Measurements from ENCODE around the gene BCL2L14. TPM values are rescaled to one million over a fixed set of nuclear protein-coding genes. Genes with fewer than 3 reads are reported as not detected.

The BCL2L14 gene
- total and polyA plus RNA-seq, 2 of the 4 experiments (the other 2 are of a cell fraction), result not detected

DNA sequence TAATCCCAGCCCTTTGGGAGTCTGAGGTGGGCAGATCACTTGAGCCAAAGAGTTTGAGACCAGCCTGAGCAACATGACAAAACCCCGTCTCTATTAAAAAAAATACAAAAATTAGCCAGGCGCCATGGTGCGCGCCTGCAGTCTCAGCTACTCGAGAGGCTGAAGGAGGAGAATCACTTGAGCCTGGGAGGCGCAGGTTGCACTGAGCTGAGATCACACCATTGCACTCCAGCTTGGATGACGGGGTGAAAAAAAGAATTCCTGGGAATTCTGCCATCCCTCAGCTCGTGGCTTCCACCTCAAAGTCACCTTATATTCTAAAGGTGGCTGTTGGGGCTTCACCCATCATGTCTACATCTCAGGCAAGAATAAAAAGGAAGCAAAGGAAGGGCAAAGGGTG lies 12.9 kb downstream of the BCL2L14 start:
- Histone ChIP-seq H3K4me2 (ENCODE audit: low read depth, low read length) (no peak overlapping the region), H3K4me1 (ENCODE audit: control insufficient read depth, insufficient read depth, low read length) (peaks cover 3% of the 10 kb centered on the region), H3K4ac (ENCODE audit: low read depth, low read length) (no peak overlapping the region), H4K20me1 (ENCODE audit: insufficient read depth, low read length) (no peaks in the 10 kb centered on the region), H3K9ac (ENCODE audit: low read depth, low read length) (no peak overlapping the region), H2AK5ac (ENCODE audit: low read depth, low read length) (no peak overlapping the region), H2BK5ac (ENCODE audit: low read depth, low read length, poor library complexity, severe bottlenecking) (no peak overlapping the region), H2BK120ac (ENCODE audit: low read depth, low read length) (no peak overlapping the region), H2BK15ac (ENCODE audit: low read depth, low read length) (no peak overlapping the region), H2AFZ (replicated peaks; ENCODE audit: low read length, poor library complexity) (no peak overlapping the region), H3K18ac (ENCODE audit: low read depth, low read length) (no peak overlapping the region), H3K36me3 (ENCODE audit: control insufficient read depth, insufficient read depth, low read length) (no peaks in the 10 kb centered on the region), H3K9me3 (ENCODE audit: control insufficient read depth, insufficient read depth, low read length) (no peaks in the 10 kb centered on the region), H3K9me1 (ENCODE audit: insufficient read depth, low read length) (no peaks in the 10 kb centered on the region), H3K79me1 (ENCODE audit: low read depth in 1 of 2, low read length in 2 of 2) (no peaks in the 10 kb centered on the region), H4K91ac (ENCODE audit: insufficient read depth, low read depth, low read length) (no peak overlapping the region), H3K4me3 (ENCODE audit: insufficient read depth, low read depth, low read length) (no peak overlapping the region), H3K14ac (replicated peaks; ENCODE audit: low read depth, low read length) (no peak overlapping the region), H2AK9ac (replicated peaks; ENCODE audit: low read depth, low read length, poor library complexity) (no peak overlapping the region), H3K27ac (ENCODE audit: insufficient read depth, low read length) (no peak overlapping the region), H3K27me3 (ENCODE audit: control insufficient read depth, insufficient read depth, low read length) (no peaks in the 10 kb centered on the region), H2BK20ac (ENCODE audit: low read depth, low read length) (no peak overlapping the region), H4K8ac (ENCODE audit: low read depth in 2 of 2, low read length in 2 of 2) (no peak overlapping the region), H3K56ac (ENCODE audit: extremely low read depth, insufficient read depth, low read length) (no peak overlapping the region), H3K23ac (ENCODE audit: low read depth, low read length) (no peak overlapping the region), H4K5ac (ENCODE audit: low read depth, low read length) (no peak overlapping the region)
- in situ Hi-C loops (cut with MboI; ENCODE audit: low sequenced_read_pairs) (loop anchor here (10.0 kb wide), 1 partner anchor 251 kb away; no protein-coding TSS in a partner anchor), dilution Hi-C loops (cut with HindIII; ENCODE audit: low sequenced_read_pairs, unreplicated experiment) (no loop called here), intact Hi-C loops (cut with micrococcal nuclease) (loop anchor here (5.0 kb wide), 1 partner anchor 184 kb away; the partner anchor contains the start of gene LRP6)
- TF ChIP-seq, protein P1, sequence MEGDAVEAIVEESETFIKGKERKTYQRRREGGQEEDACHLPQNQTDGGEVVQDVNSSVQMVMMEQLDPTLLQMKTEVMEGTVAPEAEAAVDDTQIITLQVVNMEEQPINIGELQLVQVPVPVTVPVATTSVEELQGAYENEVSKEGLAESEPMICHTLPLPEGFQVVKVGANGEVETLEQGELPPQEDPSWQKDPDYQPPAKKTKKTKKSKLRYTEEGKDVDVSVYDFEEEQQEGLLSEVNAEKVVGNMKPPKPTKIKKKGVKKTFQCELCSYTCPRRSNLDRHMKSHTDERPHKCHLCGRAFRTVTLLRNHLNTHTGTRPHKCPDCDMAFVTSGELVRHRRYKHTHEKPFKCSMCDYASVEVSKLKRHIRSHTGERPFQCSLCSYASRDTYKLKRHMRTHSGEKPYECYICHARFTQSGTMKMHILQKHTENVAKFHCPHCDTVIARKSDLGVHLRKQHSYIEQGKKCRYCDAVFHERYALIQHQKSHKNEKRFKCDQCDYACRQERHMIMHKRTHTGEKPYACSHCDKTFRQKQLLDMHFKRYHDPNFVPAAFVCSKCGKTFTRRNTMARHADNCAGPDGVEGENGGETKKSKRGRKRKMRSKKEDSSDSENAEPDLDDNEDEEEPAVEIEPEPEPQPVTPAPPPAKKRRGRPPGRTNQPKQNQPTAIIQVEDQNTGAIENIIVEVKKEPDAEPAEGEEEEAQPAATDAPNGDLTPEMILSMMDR (conservative IDR thresholded peaks at IDR 0.05; ENCODE audit: low read depth, low read length), result no peak
- TF ChIP-seq MAZ (IDR thresholded peaks at IDR 0.05; ENCODE audit: borderline replicate concordance, low read depth, low read length) (no peak), RCOR1 (IDR thresholded peaks at IDR 0.05; ENCODE audit: insufficient replicate concordance, low read length) (no peak), POLR2A (IDR thresholded peaks at IDR 0.05; ENCODE audit: low read depth, low read length) (no peak), CEBPB (IDR thresholded peaks at IDR 0.05; ENCODE audit: low read depth, low read length) (no peak), NFE2L2 (IDR thresholded peaks at IDR 0.05; ENCODE audit: low read depth, low read length) (no peak), RAD21 (IDR thresholded peaks at IDR 0.05; ENCODE audit: low read length) (no peak), RFX5 (IDR thresholded peaks at IDR 0.05; ENCODE audit: low read depth, low read length) (no peak), CHD1 (IDR thresholded peaks at IDR 0.05; ENCODE audit: low read depth, low read length) (no peak), SMC3 (IDR thresholded peaks at IDR 0.05; ENCODE audit: low read depth, low read length) (no peak), MAFK (IDR thresholded peaks at IDR 0.05; ENCODE audit: low read depth, low read length) (no peak), MXI1 (IDR thresholded peaks at IDR 0.05; ENCODE audit: borderline replicate concordance, low read depth, low read length) (no peak), BHLHE40 (IDR thresholded peaks at IDR 0.05; ENCODE audit: low read depth, low read length) (no peak), FOS (IDR thresholded peaks at IDR 0.05; ENCODE audit: low read depth, low read length) (no peak)
- TF ChIP-seq, protein P2, sequence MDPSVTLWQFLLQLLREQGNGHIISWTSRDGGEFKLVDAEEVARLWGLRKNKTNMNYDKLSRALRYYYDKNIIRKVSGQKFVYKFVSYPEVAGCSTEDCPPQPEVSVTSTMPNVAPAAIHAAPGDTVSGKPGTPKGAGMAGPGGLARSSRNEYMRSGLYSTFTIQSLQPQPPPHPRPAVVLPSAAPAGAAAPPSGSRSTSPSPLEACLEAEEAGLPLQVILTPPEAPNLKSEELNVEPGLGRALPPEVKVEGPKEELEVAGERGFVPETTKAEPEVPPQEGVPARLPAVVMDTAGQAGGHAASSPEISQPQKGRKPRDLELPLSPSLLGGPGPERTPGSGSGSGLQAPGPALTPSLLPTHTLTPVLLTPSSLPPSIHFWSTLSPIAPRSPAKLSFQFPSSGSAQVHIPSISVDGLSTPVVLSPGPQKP (IDR thresholded peaks at IDR 0.05; ENCODE audit: borderline replicate concordance, low read depth, low read length), result no peak
- TF ChIP-seq, protein P3, sequence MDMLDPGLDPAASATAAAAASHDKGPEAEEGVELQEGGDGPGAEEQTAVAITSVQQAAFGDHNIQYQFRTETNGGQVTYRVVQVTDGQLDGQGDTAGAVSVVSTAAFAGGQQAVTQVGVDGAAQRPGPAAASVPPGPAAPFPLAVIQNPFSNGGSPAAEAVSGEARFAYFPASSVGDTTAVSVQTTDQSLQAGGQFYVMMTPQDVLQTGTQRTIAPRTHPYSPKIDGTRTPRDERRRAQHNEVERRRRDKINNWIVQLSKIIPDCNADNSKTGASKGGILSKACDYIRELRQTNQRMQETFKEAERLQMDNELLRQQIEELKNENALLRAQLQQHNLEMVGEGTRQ (IDR thresholded peaks at IDR 0.05; ENCODE audit: low read depth, low read length), result no peak
- no CpG with 5 or more reads among the region's 8 CpGs for WGBS, 2 experiments (ENCODE audit: extremely low coverage in 2 of 2, insufficient read length in 1 of 2)
- ATAC-seq (ENCODE audit: low read depth), result no peak
- DNase-seq, result no peak
- BruUV-seq (replicated peaks), result no TSS peak
- ChIA-PET CTCF (no interaction called here), POLR2A (ENCODE audit: unreplicated experiment) (no interaction called here)
